Epithelial cell of proximal tubule (primary cell): ENCODE data around the gene ATN1. TPM values are rescaled to one million over a fixed set of nuclear protein-coding genes. Genes with fewer than 3 reads are reported as not detected.
"Not testable (repeated sequence)": the region's sequence is repeated elsewhere in the genome, so short reads cannot be mapped to it uniquely, and the experiment has no call there.

Experiments used
- DNase-seq: peaks from one replicate; pipeline ENCODE4 v3.0.0-alpha.2; 2011; ENCODE audit warnings: low read depth
- H3K4me3 ChIP-seq: 2 replicates; pipeline ENCODE4 v1.5.1; 2011; ENCODE audit warnings: low read depth, mild to moderate bottlenecking, low read length
- total RNA-seq: library from RNA; depleted of rRNA; stranded (reverse); fragments of >200 nt; gene quantifications from 2 replicates; pipeline ENCODE4 v1.2.3, GENCODE V29; 2015
- TF ChIP-seq, protein P1 (sequence below): conservative IDR thresholded peaks from 2 replicates; pipeline ENCODE4 v1.5.1; 2012; ENCODE audit warnings: low read depth, mild to moderate bottlenecking, low read length

Gene ATN1, protein sequence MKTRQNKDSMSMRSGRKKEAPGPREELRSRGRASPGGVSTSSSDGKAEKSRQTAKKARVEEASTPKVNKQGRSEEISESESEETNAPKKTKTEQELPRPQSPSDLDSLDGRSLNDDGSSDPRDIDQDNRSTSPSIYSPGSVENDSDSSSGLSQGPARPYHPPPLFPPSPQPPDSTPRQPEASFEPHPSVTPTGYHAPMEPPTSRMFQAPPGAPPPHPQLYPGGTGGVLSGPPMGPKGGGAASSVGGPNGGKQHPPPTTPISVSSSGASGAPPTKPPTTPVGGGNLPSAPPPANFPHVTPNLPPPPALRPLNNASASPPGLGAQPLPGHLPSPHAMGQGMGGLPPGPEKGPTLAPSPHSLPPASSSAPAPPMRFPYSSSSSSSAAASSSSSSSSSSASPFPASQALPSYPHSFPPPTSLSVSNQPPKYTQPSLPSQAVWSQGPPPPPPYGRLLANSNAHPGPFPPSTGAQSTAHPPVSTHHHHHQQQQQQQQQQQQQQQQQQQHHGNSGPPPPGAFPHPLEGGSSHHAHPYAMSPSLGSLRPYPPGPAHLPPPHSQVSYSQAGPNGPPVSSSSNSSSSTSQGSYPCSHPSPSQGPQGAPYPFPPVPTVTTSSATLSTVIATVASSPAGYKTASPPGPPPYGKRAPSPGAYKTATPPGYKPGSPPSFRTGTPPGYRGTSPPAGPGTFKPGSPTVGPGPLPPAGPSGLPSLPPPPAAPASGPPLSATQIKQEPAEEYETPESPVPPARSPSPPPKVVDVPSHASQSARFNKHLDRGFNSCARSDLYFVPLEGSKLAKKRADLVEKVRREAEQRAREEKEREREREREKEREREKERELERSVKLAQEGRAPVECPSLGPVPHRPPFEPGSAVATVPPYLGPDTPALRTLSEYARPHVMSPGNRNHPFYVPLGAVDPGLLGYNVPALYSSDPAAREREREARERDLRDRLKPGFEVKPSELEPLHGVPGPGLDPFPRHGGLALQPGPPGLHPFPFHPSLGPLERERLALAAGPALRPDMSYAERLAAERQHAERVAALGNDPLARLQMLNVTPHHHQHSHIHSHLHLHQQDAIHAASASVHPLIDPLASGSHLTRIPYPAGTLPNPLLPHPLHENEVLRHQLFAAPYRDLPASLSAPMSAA (N-terminal part only)
- total RNA-seq = 17.9 and 19.0 TPM in 2 replicates

DNA sequence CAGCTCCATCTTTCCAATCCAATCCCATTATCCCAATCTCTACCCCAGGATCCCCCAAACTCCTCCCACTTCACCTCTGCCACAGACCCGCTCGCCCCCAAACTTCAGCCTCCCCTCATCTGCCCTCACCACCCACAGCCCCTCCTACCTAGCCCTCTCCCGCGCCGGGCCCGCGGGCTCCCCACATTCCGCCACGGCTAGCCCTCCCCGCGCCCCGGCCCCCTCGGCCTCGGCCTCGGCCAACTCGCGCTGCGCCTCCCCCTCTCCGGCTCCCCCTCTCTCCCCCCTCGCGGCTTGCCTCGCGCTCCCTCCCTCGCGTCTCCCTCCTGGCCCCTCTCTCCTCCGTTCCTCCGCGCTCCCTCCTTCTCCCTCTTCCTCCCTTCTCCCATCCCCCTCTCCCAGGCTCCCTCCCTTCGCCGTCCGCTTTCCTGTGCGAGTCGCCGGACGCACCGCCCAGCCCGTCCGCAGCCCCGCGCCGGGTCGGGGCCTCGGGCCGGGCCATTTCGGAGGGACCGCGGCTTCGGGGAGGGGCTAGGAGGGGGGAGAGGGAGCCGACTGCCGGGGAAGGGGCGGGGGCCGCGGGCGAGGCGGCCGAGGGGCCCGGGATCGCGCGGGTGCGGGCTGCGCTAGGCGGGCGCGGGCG lies at the start of gene ATN1:
Gene ATN1 (plus strand): TSS at position 581 of the 643 bp plus-strand sequence. CDS start 6,043 bp downstream, outside the sequence.
- TF ChIP-seq, protein P1, sequence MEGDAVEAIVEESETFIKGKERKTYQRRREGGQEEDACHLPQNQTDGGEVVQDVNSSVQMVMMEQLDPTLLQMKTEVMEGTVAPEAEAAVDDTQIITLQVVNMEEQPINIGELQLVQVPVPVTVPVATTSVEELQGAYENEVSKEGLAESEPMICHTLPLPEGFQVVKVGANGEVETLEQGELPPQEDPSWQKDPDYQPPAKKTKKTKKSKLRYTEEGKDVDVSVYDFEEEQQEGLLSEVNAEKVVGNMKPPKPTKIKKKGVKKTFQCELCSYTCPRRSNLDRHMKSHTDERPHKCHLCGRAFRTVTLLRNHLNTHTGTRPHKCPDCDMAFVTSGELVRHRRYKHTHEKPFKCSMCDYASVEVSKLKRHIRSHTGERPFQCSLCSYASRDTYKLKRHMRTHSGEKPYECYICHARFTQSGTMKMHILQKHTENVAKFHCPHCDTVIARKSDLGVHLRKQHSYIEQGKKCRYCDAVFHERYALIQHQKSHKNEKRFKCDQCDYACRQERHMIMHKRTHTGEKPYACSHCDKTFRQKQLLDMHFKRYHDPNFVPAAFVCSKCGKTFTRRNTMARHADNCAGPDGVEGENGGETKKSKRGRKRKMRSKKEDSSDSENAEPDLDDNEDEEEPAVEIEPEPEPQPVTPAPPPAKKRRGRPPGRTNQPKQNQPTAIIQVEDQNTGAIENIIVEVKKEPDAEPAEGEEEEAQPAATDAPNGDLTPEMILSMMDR = no peak
- peak within 1 kb of the TSS; percentile 79 for H3K4me3 ChIP-seq
- no peak for DNase-seq

DNA sequence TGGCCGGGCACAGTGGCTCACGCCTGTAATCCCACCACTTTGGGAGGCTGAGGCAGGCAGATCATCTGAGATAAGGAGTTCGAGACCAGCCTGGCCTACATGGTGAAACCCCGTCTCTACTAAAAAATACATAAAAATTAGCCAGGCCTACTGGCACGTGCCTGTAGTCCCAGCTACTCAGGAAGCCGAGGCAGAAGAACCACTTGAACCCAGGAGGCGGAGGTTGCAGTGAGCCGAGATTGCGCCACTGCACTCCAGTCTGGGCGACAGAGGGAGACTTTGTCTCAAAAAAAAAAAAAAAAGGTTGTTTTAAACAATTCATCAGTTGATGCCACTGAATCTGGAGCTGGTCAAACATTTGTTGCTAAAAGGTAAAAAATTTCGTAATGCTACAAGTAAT lies 47.9 kb upstream of the ATN1 start:
- not testable (repeated sequence) for DNase-seq, H3K4me3 ChIP-seq

DNA sequence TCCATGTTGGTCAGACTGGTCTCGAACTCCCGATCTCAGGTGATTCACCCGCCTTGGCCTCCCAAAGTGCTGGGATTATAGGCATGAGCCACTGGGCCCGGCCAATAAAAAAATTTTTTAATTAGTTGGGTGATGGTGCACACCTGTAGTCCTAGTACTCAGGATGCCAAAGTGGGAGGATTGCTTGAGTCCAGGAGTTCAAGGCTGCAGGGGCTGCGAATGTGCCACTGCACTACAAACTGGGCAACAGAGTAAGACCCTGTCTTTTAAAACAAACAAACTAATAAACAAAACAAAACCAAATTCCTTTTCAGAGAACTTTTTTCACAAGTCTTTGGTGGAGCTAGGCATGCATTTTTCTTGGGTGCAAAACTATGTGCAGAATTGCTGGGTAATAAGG lies 44.5 kb upstream of the ATN1 start:
- TF ChIP-seq, protein P1 = no peak
- H3K4me3 ChIP-seq = no peak overlapping the region
- DNase-seq = no peak

DNA sequence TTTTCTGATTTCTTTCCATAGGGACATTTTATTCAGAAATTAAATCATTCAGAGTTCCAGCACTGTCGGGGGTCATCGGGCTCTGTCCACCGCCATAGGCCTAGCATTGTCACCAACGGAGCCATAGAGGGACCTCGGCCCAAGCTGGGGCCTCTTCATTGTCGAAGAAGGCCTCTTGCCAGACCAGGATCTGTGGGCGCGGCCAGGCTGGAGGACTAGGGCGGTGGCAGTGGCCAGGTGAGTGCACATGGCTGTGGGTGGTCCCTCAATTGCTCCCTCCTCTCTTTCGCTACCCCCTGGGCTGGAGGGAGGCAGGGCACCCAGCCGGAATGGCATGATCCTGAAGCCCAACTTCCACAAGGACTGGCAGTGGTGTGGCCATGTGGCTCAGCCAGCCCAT lies 44.1 kb upstream of the ATN1 start:
- no peak for DNase-seq
- no peak overlapping the region for H3K4me3 ChIP-seq
- TF ChIP-seq, protein P1 = no peak

DNA sequence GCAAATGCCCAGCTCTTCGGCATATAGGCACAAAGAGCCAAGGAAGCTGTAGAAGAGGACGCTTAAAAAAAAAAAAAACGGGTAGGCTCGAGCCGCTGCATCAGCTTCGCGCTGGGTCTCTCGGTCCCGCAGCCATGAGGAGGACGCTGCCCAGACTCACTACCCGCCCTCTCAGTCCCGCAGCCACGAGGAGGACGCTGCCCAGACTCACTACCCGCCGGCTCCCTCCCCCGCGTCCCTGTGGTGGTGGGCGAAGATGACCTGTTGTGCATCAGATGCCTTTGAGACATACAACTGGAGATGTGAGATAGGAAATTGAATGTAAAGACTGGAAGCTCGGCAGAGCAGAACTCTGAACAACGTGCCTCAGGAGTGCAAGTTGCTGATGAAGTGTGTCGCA lies 43.2 kb upstream of the ATN1 start:
- no peak for DNase-seq

DNA sequence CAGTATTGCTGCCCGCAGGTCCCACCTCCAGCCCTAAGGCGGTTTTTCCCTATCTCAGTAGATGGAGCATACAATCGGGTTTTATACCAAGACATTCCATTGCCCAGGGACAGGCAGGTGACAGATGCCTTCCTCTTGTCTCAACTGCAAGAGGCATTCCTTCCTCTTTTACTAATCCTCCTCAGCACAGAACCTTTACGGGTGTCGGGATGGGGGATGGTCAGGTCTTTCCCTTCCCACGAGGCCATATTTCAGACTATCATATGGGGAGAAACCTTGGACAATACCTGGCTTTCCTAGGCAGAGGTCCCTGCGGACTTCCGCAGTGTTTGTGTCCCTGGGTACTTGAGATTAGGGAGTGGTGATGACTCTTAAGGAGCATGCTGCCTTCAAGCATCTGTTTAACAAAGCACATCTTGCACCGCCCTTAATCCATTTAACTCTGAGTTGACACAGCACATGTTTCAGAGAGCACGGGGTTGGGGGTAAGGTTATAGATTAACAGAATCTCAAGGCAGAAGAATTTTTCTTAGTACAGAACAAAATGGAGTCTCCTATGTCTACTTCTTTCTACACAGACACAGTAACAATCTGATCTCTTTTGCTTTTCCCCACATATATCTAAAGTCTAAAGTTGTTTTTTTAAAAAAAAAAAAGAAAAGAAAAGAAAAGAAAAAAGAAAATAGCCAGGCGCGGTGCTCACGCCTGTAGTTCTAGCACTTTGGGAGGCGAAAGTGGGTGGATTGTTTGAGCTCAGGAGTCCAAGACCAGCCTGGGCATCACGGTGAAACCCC lies 41.4 kb upstream of the ATN1 start:
- DNase-seq, H3K4me3 ChIP-seq: not testable (repeated sequence)

More for the DNA sequence above, 43.2 kb upstream of the ATN1 start:
- TF ChIP-seq, protein P1 = no peak
- no peak overlapping the region for H3K4me3 ChIP-seq

DNA sequence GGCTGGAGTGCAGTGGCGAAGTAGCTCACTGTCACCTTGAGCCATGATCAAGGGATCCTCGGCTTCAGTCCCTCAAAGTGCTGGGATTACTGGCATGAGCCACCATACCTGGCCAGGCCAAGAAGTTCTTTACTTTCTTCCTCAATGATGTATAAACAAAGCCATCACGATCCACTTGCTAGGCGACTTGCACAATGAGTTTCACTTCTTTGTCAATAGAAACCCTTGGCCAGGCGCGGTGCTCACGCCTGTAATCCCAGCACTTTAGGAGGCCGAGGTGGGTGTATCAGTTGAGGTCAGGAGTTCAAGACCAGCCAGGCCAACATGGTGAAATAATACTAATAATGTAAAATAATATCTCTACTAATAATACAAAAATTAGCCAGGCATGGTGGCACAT lies 40.3 kb upstream of the ATN1 start:
- TF ChIP-seq, protein P1 = no peak
- DNase-seq = no peak
- H3K4me3 ChIP-seq = no peak overlapping the region
